Globus pallidus (tissue), 1 donor: Measurements from ENCODE around the gene LGALS12.
"Not testable (repeated sequence)": the region's sequence is repeated elsewhere in the genome, so short reads cannot be mapped to it uniquely, and the experiment has no call there.

Experiments
- DNase-seq: peaks from one replicate; pipeline ENCODE4 v3.0.0-alpha.2; 2015; ENCODE audit warnings: low spot score

The LGALS12 gene

GRCh38 chr11:63504933-63505586 lies 824 bp upstream of the LGALS12 start:
- peak; percentile 68 for DNase-seq

GRCh38 chr11:63506876-63507275 lies 992 bp downstream of the LGALS12 start:
- DNase-seq = no peak

- DNase-seq = no peak
Observed at GRCh38 chr11:63507511-63507910, 1.6 kb downstream of the LGALS12 start.

- DNase-seq = peak; percentile 90
Observed at GRCh38 chr11:63508009-63508408, 2.1 kb downstream of the LGALS12 start.

- DNase-seq = no peak
Observed at GRCh38 chr11:63508745-63509144, 2.9 kb downstream of the LGALS12 start.

- DNase-seq = peak; percentile 97
Observed at GRCh38 chr11:63510360-63511047, 4.6 kb downstream of the LGALS12 start.

- DNase-seq = peak; percentile 59
Observed at GRCh38 chr11:63511048-63511748, 5.3 kb downstream of the LGALS12 start.

GRCh38 chr11:63512816-63513215 lies 6.9 kb downstream of the LGALS12 start:
- DNase-seq = no peak

- DNase-seq = no peak
Observed at GRCh38 chr11:63516109-63516508, 10.2 kb downstream of the LGALS12 start.

- DNase-seq = no peak
Observed at GRCh38 chr11:63517156-63517555, 11.3 kb downstream of the LGALS12 start.

- no peak for DNase-seq
Observed at GRCh38 chr11:63518548-63518947, 12.7 kb downstream of the LGALS12 start.

GRCh38 chr11:63520606-63521170 lies 14.8 kb downstream of the LGALS12 start:
- DNase-seq = no peak

- no peak for DNase-seq
Observed at GRCh38 chr11:63521896-63522295, 16.0 kb downstream of the LGALS12 start.

- no peak for DNase-seq
Observed at GRCh38 chr11:63523151-63523550, 17.3 kb downstream of the LGALS12 start.

GRCh38 chr11:63527667-63528066 lies 21.8 kb downstream of the LGALS12 start:
- DNase-seq = no peak

GRCh38 chr11:63528156-63528555 lies 22.3 kb downstream of the LGALS12 start:
- not testable (repeated sequence) for DNase-seq

GRCh38 chr11:63528729-63529278 lies 22.9 kb downstream of the LGALS12 start:
- not testable (repeated sequence) for DNase-seq

- not testable (repeated sequence) for DNase-seq
Observed at GRCh38 chr11:63529373-63529772, 23.5 kb downstream of the LGALS12 start.

- peak; percentile 90 for DNase-seq
Observed at GRCh38 chr11:63530021-63530420, 24.1 kb downstream of the LGALS12 start.

- peak; percentile 48 for DNase-seq
Observed at GRCh38 chr11:63531074-63531792, 25.3 kb downstream of the LGALS12 start.

- DNase-seq = no peak
Observed at GRCh38 chr11:63532117-63532516, 26.2 kb downstream of the LGALS12 start.
